Colon (tissue), 2 donors: ENCODE data around the gene CLDN3.

Experiments
- FAIRE-seq: peaks from 2 replicates; lab custom pipeline; 2012; peaks lifted over from hg19 to GRCh38; lab: Jason Lieb, UNC
- donor health status: control.
- donor health status: control.

The CLDN3 gene

GRCh38 chr7:73770860-73771670, 995 bp upstream of the CLDN3 start:
- FAIRE-seq = no peak

- FAIRE-seq = no peak
Measured at GRCh38 chr7:73769481-73770001, 529 bp downstream of the CLDN3 start.

GRCh38 chr7:73768641-73769480, 1.2 kb downstream of the CLDN3 start:
- FAIRE-seq = no peak

GRCh38 chr7:73766556-73767229, 3.4 kb downstream of the CLDN3 start:
- FAIRE-seq = no peak

- no peak for FAIRE-seq
Measured at GRCh38 chr7:73762659-73762999, 7.4 kb downstream of the CLDN3 start.

- no peak for FAIRE-seq
Measured at GRCh38 chr7:73761854-73762658, 8.0 kb downstream of the CLDN3 start.

- no peak for FAIRE-seq
Measured at GRCh38 chr7:73758581-73759138, 11.4 kb downstream of the CLDN3 start.

GRCh38 chr7:73749931-73750776, 19.9 kb downstream of the CLDN3 start:
- FAIRE-seq = no peak

- FAIRE-seq = no peak
Measured at GRCh38 chr7:73746378-73746777, 23.7 kb downstream of the CLDN3 start.

GRCh38 chr7:73742753-73743641, 27.1 kb downstream of the CLDN3 start:
- no peak for FAIRE-seq

- FAIRE-seq = no peak
Measured at GRCh38 chr7:73742338-73742752, 27.7 kb downstream of the CLDN3 start.

GRCh38 chr7:73741600-73741999, 28.5 kb downstream of the CLDN3 start:
- no peak for FAIRE-seq

GRCh38 chr7:73740771-73741170, 29.3 kb downstream of the CLDN3 start:
- FAIRE-seq = no peak

- no peak for FAIRE-seq
Measured at GRCh38 chr7:73740212-73740611, 29.9 kb downstream of the CLDN3 start.

GRCh38 chr7:73739387-73739767, 30.7 kb downstream of the CLDN3 start:
- no peak for FAIRE-seq

- no peak for FAIRE-seq
Measured at GRCh38 chr7:73738612-73739386, 31.3 kb downstream of the CLDN3 start, which contains the start of gene ABHD11. Gene ABHD11, minus strand, starts transcription at chr7:73738802. Its CDS starts 32 bp downstream, at chr7:73738770.

GRCh38 chr7:73738220-73738611, 31.9 kb downstream of the CLDN3 start:
- FAIRE-seq = no peak

GRCh38 chr7:73737491-73738219, 32.4 kb downstream of the CLDN3 start:
- no peak for FAIRE-seq
